Measurements from ENCODE around the gene TMEM178B.

DNA sequence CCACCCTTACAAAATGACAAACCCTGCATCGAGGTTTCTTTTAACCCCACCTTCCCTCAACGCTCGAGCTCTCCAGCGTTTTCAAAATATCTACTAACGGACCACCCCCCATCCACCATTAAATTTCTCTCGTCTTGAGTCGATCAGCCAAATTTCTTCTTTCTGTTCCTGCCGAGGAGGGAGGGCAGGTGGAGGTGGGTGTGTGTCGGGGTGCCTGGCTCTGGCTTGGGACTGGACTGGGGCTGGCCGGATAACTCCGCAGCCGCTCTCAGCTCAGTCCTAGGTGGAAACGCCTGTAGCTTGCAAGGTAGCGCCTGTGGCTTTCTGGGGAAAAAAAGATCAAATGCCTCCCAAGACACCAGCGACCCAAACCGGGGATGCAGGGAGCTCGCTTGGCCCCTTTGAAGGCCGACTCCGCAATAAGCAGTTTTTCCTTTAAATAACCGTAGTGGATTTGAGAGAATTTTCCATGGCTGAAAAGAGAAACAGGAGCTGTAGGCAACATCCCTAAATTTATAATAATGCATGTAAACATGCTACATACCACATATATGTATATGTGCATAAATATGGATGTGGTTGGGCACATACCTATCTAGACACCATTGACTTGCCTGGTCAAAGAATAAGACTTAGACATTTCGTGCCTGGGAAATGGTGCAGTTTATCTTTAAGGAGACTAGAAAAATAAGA is 1.9 kb upstream of the TMEM178B start:
- TF ChIP-seq, protein P1, sequence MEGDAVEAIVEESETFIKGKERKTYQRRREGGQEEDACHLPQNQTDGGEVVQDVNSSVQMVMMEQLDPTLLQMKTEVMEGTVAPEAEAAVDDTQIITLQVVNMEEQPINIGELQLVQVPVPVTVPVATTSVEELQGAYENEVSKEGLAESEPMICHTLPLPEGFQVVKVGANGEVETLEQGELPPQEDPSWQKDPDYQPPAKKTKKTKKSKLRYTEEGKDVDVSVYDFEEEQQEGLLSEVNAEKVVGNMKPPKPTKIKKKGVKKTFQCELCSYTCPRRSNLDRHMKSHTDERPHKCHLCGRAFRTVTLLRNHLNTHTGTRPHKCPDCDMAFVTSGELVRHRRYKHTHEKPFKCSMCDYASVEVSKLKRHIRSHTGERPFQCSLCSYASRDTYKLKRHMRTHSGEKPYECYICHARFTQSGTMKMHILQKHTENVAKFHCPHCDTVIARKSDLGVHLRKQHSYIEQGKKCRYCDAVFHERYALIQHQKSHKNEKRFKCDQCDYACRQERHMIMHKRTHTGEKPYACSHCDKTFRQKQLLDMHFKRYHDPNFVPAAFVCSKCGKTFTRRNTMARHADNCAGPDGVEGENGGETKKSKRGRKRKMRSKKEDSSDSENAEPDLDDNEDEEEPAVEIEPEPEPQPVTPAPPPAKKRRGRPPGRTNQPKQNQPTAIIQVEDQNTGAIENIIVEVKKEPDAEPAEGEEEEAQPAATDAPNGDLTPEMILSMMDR (IDR thresholded peaks at IDR 0.05): no peak
- TF ChIP-seq POLR2AphosphoS5 (IDR thresholded peaks at IDR 0.05; ENCODE audit: low read depth, low read length) (no peak), SIN3A (IDR thresholded peaks at IDR 0.05; ENCODE audit: borderline replicate concordance, insufficient read depth, low read depth, low read length) (no peak), TCF7L2 (IDR thresholded peaks at IDR 0.05; ENCODE audit: low read depth, low read length) (no peak)
- TF ChIP-seq, protein P2, sequence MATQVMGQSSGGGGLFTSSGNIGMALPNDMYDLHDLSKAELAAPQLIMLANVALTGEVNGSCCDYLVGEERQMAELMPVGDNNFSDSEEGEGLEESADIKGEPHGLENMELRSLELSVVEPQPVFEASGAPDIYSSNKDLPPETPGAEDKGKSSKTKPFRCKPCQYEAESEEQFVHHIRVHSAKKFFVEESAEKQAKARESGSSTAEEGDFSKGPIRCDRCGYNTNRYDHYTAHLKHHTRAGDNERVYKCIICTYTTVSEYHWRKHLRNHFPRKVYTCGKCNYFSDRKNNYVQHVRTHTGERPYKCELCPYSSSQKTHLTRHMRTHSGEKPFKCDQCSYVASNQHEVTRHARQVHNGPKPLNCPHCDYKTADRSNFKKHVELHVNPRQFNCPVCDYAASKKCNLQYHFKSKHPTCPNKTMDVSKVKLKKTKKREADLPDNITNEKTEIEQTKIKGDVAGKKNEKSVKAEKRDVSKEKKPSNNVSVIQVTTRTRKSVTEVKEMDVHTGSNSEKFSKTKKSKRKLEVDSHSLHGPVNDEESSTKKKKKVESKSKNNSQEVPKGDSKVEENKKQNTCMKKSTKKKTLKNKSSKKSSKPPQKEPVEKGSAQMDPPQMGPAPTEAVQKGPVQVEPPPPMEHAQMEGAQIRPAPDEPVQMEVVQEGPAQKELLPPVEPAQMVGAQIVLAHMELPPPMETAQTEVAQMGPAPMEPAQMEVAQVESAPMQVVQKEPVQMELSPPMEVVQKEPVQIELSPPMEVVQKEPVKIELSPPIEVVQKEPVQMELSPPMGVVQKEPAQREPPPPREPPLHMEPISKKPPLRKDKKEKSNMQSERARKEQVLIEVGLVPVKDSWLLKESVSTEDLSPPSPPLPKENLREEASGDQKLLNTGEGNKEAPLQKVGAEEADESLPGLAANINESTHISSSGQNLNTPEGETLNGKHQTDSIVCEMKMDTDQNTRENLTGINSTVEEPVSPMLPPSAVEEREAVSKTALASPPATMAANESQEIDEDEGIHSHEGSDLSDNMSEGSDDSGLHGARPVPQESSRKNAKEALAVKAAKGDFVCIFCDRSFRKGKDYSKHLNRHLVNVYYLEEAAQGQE (IDR thresholded peaks at IDR 0.05; ENCODE audit: insufficient read depth in 1 of 2, low read depth in 2 of 2, low read length in 1 of 2): no peak

Data from Panc1 (cell line).